UCSD-AML1 (cell line): ENCODE data around the gene ABCB10.
"Not testable (repeated sequence)": the region's sequence is repeated elsewhere in the genome, so short reads cannot be mapped to it uniquely, and the experiment has no call there.

Source experiments
- DNase-seq: peaks from one replicate; lab custom pipeline; 2025; ENCODE audit not compliant: unreplicated experiment; lab: John Stamatoyannopoulos, UW

The ABCB10 gene

DNA sequence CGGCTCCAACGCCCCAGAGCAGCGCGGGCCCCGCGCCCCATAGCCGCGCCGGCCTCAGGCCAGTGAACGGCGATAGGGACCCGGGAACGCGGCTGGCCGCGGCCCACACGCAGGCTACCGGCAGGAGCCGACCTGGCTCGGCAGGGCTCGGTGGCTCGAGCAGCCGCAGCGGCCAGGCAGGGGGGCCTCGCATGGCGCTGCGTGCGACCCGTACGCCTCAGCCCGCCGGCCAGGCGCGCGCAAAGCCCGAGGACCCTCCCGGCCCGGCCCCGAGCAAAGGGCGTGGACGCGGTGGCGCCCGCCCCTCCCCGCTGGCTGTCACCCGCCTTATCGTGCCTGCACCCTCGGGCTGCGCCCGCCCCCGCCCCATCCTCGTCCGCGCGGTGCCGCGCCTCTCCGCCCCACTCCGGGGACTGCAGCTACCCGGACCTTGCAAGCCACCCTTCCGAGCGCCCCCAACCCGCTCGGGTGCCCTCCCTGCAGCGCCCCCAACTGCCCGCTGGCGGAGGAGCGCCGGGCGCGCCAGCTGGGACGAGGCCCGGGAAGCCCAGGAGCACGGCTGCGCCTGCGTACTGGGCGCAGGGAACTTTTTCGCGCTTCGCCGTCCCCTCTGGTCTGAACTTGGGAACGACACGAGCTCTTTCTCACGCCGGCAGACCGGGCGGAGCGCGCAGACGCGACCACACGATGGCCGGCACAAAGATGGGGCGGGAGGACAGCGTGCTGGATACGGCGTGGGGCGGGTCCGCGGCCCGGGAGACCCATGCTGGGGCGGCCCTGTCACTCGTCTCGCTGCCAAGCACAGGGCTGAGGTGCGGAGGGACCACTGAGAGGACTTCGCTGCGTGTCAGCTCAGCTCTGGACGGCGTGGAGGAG is at the start of gene ABCB10:
TSS of gene ABCB10 (minus strand) at position 248 of the 876 bp plus-strand sequence. CDS start at position 193, 55 bp downstream.
- DNase-seq: peak; percentile 99

DNA sequence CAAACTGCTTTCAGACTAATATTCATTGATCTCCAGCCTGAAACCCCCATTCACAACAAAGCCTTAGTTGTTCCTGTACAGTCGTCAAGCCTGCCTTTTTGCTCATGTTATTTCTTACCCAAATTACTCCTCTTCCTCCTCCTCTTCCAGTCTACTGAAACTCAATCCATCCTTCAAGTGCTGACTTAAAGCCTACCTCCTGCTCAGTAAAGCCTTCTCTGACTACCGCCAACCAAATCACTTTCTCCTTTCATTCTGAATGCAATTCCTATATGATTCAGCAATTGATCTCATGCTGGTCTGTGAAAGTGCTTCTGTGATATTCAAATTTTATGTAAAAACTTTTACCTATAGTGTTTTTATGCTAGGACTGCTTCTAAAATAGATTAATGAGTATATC is 48.9 kb upstream of the ABCB10 start:
- no peak for DNase-seq

DNA sequence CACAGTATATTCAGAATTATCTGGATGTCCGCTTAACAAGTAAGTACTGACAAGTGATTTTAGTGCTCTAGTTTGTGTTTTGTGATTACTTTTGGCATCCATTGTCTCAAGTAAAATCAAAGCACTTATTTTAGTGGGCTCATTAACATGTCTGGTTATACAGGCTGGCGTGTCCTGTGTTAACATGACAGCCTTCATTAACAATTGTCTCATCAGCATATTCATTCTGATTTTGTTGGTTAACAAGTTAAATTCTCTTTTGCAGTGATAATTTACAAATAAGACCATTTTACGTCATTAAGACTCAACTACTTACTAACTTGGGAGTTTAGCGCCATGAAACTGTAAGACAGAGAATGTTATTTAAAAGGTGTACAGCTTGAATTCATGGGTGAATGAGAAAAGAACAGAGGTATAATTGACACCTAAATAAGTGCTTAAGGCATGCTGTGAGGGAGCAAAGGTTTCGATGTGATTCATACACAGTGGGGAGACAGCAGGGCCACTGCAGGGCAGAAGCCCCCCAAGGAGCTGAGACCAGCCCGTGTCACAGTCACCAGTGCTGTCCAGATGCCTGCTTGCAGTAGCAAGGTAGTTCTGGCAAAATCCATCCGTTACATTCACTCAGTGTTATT is 45.0 kb upstream of the ABCB10 start:
- DNase-seq: no peak

DNA sequence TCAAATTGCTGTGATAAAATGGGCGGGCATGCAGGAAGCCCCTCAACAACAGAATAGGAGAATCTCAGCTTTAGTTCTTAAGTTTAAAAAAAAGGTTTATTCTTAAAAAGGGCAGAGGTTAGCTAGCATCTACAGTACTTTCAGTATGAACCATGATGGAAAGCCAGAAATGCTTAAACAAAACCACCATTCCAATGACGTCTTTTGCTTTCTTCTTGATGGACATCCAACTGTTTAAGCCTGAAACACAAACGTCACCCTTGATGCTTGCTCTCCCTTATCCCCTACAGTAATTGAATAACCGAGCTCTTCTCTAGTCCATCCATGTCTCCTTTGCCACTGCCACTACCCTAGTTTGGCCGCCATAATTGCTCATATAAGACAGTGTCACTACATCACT is 41.7 kb upstream of the ABCB10 start:
- no peak for DNase-seq

DNA sequence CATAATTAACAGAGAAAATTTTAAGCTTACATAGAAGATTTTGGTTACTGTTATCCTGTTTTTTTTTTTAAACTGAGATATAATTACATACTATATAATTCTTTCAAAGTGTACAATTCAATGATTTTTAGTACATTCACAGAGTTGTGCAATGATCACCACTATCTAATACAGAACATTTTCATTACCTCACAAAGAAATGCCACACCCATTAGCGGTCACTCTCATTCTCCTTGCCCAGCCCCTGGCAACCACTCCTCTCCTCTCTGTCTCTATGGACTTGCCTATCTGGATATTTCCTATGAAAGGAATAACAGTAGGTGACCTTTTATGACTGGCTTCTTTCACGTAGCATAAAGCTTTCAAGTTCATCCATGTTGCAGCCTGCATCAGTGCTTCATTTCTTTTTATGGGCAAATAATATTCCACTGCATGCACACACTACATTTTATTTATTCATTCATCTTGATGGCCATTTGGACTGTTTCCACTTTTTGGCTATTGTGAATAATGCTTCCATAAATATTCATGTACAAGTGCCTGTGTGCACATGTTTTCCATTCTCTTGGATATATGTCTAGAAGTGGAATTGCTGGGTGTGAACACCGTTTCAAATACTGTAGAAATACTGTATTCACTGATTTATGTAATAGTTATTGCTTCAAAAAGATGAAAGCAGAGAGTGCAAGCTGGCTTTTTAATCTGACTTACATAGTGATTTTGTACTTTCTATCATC is 40.9 kb upstream of the ABCB10 start:
- no peak for DNase-seq

DNA sequence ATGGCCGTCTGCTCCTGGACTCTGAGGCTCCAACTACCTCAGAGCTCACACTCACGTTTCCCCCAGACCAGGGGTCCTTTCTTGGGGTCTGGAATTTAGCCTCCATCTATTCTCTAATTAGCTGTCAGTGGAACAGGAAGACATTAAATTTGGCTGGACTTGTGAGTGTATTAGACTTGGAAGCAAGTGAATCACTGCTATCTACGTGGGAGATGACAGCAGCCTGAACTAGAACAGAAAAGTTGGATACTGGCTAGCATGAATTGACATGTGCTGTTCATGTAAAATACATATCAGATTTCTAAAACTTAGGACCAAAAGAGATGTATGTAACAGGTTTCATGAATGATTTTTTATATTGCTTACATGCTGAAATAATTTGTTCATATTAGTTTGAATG is 39.4 kb upstream of the ABCB10 start:
- DNase-seq: no peak

DNA sequence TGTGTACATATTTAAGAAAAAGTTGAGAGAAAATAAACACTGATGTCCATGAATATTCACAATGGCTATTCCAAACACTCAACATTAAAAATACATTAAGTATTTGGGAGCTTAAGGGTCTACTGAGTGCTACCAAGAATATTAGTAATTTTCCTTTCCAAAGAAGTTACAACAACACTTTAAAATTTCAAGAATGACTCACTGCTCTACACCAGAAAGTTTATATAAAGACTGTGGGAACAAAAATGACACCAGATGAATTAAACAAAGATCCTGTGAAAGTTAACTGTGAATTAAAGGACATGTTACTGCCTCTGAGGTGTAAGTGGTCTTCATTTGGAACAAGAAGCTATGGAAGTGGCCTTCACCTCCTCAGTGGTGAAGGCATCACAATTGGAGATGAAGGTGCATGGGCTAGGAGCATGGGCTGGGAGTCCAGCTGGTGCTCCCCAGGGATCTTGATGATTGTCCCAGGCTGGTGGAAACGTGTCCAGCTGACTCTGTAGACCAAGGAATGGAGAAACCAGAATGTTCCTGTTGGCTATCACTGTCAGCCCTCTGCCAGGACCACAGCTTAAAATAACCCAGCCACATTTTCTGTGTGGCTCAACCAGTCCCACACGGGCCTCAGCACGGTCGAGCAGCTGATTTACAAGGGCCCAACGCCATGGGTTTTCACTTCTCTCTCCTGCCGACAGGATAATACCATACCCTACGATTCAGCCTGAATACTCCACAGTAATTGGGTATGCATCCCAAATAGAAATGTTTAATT is 38.6 kb upstream of the ABCB10 start:
- DNase-seq: no peak

DNA sequence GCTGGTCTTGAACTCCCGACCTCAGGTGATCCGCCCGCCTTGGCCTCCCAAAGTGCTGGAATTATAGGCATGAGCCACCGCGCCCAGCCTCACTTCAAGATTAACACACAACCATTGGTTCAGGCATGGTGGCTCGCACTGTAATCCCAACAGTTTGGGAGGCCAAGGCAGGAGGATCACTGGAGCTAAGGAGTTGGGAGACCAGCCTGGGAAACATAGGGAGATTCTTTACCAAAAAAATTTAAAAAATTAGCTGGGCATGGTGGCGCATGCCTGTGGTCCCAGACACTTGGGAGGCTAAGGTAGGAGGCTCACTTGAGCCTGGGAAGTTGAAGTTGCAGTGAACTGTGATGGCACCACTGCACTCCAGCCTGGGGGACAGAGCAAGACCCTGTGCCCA is 37.4 kb upstream of the ABCB10 start:
- DNase-seq: not testable (repeated sequence)

DNA sequence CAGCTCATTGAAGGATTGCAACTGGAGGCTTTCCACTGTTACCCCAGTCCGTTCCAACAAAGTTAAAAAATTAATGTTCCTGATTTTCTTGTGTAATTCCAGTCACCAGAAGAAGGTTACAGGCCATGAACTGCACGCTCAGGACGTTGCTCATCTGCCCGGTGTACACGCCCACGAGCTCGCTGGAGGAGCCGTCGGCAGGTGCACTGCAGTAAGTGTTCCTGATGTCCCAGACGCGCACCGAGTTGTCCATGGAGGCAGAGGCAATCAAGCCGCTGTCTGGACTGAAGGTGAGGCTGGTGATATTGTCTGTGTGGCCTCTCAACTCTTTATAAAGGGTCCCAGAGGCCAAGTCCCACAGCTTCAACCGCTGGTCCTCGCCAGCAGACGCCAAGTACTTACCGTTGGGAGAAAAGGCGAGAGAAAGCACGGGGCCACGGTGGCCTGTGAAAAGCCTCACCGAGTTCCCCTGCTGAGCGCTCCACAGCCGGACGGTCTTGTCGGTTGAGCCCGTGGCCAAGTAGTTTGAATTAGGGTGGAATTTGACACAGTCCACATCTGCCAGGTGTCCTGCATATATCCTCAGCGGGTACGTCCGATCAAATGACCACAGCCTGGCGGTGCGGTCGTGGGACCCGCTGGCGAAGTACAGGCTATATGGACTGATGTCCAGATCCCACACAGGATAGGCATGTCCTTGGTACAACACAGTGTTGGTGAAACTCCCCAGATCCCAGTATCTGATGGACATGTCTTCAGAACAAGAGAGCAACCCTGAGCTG is 35.9 kb upstream of the ABCB10 start:
- no peak for DNase-seq

DNA sequence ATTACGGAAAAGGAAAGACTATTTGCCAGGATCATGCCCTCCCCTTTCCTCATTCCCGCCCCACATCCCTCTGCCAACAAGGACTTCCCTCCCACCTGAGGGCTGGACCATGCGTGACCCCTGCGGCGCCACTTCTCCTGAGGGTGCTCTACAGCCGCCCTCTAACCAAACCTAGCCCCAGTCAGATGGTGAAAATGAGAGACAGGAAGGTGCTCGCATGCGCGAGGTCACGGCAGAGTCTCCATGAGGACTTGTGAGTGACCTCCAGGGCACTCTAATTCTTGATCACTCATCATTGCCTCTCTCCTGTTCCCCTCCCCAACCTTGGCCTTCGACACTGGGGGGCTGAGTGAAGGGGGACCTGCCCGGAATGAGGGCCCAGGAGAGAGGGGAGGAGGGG is 35.3 kb upstream of the ABCB10 start:
- DNase-seq: no peak

DNA sequence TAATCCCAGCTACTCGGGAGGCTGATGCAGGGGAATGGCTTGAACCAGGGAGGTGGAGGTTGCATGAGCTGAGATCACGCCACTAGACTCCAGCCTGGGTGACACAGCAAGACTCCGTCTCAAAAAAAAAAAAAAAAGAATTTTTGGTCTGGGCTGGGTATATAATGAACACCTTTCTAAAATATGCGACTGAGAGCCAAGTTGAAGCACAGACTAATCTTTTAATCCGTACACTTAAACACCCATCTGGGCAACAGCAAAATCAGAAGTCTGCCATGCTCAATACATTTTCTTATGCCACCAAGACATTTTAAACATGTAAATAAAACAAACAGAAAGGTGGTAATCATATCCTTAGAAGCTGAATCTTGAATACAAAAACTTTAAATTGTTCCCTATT is 31.6 kb upstream of the ABCB10 start:
- no peak for DNase-seq

DNA sequence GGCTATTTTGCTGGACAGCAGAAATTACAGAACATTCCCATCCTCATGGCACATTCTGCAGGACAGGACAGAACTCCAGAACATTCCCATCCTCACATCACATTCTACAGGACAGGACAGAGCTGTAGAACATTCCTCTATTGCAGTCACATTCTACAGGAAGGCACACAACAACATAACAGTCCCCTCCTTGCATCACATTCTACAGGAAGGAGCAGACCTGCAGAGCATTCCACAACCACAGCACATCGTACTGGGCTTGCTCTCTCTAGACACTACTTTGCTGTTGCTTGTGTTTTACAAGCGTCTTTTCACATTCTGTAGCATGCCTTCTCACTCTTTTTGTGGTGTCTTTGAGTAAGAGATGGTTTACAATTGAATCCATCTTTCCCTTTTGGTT is 26.8 kb upstream of the ABCB10 start:
- DNase-seq: no peak

DNA sequence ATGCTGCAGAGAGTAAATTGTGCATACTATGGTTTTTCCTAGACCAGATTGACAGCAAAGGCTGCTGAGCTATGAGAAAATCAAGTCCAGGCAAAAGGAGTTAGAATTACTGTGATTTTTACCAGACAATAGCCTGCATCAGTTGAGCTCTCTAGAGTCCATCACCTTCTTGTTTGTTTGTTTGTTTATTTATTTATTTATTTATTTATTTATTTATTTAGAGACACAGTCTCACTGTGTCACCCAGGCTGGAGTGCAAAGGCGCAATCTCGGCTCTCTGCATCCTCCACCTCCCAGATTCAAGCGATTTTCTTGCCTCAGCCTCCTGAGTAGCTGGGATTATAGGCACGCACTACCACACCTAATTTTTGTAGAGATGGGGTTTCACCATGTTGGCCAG is 24.2 kb upstream of the ABCB10 start:
- no peak for DNase-seq

DNA sequence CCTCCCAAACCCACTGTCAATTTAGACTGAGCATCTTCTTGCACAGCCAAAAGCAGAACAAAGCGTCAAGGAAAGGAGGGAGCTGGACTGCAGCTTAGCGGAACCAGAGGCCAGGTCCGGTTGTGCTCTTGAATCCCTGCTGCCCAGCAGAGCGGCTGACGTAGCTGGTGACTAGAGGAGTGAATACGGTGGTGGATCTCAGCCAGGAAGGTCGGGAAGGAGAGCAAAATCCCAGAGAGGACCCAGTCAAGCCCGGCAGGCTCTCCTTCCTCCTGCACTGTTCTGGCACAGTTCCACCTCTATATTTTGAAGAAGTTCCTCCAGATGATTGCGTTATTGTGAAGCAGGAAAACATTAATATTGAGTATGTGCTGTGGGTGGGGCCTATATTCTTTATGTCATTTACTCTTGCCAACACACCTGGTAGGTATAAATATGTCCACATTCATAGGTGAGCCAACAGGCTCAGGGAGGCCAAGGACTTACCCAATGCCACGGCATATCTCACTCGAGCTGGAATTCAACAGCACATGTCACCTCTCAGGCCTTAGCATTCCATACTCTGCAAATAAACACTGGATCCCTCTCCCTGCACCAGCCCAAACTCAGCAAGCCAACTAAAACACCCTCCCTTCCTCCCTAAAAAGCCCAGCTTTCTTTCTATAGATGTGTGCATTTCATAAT is 23.6 kb upstream of the ABCB10 start:
- no peak for DNase-seq

DNA sequence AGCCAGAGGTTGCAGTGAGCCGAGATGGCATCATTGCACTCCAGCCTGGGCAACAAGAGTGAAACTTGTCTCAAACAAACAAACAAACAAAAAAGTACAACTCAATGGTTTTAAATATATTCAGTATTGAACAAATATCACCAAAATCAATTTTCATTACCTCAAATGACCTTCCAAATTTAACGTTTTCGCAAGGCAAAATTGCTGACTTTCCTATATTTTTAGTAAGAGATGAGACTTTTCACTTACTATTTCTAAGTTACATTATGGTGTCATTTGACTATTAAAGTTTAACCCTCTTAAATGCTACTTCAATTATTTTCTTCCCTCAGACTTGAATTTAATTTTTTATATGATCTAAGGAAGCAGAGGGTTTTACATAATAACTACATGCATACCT is 23.0 kb upstream of the ABCB10 start:
- DNase-seq: no peak

DNA sequence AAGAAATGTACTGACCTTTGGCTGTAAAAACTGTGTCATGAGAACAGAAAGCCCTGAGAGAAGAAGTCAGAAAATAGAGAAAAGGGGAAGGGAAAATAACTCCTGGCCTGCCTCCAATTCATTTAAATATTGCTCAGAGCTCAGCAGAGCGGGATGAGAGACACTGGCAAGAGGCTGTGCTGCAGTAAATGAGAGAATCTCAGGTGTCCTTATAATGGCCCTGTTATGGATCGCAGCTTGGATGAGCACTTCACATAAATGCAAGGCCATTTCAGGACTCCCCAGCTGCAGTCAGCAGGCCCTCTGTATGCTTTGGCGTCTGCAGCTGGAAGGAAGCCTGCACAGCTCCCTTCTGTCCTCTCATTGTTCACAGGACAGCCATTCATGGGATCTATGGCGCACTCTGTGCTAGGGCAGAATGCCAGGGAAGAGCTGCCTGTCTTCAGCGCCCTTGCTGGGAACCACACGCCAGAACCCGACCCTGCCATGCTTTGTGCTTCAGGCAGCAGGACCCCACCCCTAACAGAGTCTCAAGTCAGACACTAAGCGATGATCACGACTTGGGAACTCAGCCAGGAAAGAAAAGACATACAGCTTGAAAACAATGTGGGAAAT is 20.7 kb upstream of the ABCB10 start:
- DNase-seq: no peak

DNA sequence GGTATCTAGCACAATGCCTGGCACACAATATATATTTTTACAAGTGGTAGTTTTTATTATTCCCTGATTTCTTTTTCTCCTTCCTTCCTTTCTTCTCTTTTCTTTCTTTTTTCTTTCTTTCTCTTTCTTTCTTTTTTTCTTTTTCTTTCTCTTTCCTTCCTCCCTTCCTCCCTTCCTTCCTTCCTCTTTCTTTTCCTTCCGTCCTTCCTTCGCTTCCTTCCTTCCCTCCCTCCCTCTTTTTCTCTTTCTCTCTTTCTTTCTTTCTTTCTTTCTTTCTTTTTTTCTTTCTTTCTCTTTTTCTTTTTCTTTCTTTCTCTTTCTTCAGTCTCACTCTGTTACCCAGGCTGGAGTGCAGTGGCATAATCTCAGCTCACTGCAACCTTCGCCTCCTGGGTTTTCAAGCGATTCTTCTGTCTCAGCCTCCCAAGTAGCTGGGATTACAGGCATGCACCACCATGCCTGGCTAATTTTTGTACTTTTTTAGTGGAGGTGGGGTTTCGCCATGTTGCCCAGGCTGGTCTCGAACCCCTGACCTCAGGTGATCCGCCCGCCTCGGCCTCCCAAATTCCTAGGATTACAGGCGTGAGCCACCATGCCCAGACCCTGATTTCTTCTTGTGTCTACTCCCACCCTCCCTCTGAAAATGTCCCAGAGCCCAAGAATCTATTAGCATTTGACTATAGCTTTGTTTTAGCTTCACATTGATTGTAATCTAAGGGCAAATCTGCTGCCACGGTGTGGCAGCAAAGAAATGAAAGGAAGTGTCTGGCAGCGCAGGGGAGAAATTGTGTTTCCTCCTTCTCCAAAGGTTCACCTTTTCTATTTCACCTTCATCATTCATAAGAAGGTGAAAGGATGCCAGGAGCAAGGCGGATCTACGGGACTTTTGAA is 19.9 kb upstream of the ABCB10 start:
- no peak for DNase-seq

DNA sequence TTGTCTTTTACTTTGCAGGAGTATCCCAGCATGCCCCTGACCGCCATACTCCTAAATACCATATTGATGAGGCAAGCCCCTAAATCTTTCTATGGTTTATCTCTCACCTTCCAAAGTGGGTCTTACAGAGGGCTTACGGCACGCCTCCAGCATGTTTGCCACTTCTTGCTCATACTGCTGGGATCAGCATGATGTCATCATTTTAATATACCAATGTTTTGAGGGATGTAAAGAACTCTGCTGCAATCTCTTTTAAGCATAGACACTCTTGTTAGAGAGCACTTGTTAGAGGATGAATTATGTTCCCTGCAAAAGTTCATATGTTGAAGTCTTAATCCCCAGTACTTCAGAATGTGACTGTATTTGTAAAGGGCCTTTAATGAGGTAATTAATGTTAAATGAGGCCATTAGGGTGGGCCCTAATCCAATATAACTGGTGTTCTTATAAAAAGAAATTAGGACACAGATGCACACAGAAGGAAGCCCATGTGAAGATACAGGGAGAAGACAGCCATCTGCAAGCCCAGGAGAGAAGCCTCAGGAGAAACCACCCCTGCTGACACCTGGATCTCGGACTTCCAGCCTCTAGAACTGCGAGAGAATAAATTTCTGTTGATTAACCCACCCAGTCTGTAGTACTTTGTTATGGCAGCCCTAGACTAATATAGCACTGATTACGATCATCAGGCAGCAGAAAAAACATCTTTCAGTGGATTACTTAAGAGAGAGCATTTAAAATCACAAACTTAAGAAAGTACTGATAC is 16.4 kb upstream of the ABCB10 start:
- no peak for DNase-seq
